GM13976 (cell line): Measurements from ENCODE around the gene CCDC192.
"Not testable (repeated sequence)": the region's sequence is repeated elsewhere in the genome, so short reads cannot be mapped to it uniquely, and the experiment has no call there.

Experiments used
- DNase-seq: peaks from one replicate; pipeline ENCODE4 v3.0.0; 2012; ENCODE audit warnings: low spot score
- in situ Hi-C: fragments of 300-500 bp; cut with MboI; formaldehyde crosslinking; loops from one replicate; pipeline ENCODE4 v1.12.0; 2022; ENCODE audit warnings: low sequenced_read_pairs, mixed read lengths, inconsistent platforms; ENCODE audit not compliant: unreplicated experiment
- TF ChIP-seq, protein P1 (sequence below): IDR thresholded peaks from 2 replicates; pipeline ENCODE4 v1.5.1; 2012; ENCODE audit warnings: borderline replicate concordance, mild to moderate bottlenecking; ENCODE audit not compliant: insufficient read depth; ENCODE audit errors: extremely low read depth, missing control alignments, control extremely low read depth

CCDC192 gene

GRCh38 chr5:127777957-127778356 is 74.8 kb downstream of the CCDC192 start:
- in situ Hi-C loops: no loop called here
- no peak for DNase-seq
- TF ChIP-seq, protein P1, sequence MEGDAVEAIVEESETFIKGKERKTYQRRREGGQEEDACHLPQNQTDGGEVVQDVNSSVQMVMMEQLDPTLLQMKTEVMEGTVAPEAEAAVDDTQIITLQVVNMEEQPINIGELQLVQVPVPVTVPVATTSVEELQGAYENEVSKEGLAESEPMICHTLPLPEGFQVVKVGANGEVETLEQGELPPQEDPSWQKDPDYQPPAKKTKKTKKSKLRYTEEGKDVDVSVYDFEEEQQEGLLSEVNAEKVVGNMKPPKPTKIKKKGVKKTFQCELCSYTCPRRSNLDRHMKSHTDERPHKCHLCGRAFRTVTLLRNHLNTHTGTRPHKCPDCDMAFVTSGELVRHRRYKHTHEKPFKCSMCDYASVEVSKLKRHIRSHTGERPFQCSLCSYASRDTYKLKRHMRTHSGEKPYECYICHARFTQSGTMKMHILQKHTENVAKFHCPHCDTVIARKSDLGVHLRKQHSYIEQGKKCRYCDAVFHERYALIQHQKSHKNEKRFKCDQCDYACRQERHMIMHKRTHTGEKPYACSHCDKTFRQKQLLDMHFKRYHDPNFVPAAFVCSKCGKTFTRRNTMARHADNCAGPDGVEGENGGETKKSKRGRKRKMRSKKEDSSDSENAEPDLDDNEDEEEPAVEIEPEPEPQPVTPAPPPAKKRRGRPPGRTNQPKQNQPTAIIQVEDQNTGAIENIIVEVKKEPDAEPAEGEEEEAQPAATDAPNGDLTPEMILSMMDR: no peak

DNA sequence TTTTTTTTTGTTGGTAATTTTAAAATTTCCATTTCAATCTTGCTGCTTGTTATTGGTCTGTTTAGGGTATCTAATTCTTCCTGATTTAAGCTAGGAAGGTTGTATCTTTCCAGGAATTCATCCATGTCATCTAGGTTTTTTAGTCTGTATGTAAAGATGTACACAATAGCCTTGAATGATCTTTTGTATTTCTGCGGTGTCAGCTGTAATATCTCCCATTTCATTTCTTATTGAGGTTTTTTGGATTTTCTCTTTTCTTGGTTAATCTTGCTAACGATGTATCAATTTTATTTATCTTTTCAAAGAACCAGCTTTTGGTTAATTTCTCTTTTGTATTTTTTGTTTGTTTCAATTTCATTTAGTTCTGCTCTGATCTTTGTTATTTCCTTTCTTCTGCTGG is 79.3 kb downstream of the CCDC192 start:
- in situ Hi-C loops, DNase-seq: not testable (repeated sequence)

DNA sequence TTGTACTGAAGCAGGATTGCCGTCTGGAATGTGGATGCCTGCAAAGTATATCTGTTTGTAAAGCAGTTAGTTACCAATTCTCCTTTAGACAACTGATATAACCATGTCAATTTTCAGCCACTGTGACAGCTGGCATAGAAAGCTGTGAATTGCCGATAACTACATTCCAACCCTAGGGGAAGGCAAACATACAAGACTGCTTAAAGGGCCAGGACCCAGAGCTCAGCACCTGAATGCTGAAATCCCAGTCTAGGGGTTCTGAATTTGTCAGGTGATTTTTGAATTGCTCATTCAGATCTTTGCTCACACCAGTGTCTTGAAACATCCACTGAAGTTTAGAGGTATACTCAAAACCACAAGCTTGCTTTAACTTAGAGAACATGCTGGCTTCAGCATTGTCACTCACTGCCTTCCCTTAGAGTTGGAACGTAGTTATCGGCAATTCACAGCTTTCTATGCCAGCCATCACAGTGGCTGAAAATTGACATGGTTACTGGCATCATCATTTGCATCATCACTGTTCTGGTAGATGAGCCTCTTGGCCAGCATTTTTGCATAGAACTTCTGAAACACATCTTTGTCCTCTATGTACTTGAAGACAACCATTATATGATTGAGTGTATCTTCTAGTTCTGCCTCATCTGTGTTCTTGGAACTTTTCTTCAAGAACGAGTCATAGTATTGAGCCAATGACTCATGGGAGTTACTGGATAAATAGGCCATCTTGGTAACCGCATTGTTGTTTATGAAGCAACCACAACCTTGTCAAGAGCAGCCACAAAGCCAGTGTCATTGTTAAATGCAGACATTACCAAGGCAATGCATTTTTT is 82.1 kb downstream of the CCDC192 start:
- TF ChIP-seq, protein P1: no peak
- in situ Hi-C loops: no loop called here
- no peak for DNase-seq

DNA sequence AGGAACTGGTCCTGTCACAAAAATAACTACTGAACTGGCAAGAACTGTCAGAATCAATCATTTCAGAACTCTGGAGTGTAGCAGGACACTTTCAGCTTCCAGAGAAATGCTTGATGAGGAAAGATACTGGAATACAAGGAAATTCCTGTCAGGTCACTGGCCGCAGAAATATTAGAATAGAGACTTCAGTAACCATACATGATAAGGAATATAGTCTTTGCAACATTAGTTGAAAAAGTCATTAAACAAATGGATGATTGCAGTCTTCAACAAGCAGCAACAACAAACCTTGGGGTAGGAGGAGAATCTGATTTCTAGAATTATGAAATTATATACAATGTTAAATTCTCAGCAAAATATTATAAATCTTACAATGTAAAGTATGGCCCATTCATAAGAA is 88.2 kb downstream of the CCDC192 start:
- TF ChIP-seq, protein P1: no peak
- DNase-seq: no peak
- in situ Hi-C loops: no loop called here

DNA sequence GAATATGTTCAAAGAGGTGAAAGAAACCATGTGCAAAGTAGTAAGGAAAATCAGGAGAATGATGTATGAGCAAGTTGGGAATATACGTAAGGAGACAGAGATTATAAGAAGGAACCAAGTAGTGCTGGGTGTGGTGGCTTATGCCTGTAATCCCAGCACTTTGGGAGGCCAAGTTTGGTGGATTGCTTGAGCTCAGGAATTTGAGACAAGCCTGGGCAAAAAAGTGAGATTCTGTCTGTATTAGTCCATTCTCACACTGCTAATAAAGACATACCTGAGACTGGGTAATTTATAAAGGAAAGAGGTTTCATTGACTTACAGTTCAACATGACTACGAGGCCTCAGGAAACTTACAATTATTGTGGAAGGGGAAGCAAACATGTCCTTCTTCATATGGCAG is 88.7 kb downstream of the CCDC192 start:
- DNase-seq, in situ Hi-C loops: not testable (repeated sequence)

DNA sequence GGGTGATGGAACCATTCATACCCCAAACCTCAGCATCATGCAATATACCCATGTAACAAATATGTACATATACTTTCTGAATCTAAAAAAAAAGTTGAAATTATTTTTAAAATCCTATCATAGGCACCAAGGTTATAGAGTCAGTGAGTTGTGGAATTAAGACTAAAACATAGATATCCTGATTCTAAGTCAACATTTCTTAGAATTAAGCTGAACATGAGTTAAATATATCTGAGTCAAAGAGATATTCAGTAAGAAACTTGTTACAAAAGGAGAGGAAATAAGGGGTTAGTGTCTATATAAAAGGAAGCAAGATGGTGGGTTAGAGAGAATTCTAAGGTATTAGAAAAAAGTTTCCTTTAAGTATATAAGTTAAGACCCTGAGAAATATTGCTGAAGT is 89.9 kb downstream of the CCDC192 start:
- DNase-seq: no peak
- in situ Hi-C loops: no loop called here
- TF ChIP-seq, protein P1: no peak

DNA sequence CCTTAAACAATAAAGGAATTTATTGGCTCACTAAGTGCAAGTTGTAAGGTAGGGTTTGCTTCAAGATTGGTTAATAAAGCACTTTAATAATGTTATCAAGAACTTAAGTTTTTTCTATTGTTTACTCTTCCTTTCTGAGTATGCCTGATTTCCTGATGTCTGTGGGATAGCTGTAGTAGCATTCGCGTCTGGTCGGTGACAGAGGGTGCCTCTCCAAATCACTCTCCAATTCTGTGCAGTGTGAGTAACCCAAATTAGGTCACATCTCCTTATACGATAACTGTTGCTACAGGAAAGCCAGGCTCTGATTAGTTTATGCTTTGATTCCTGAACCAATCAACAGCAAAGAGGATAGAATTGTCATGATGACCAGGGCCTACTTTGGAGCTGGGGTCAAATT is 90.7 kb downstream of the CCDC192 start:
- TF ChIP-seq, protein P1: no peak
- no peak for DNase-seq
- in situ Hi-C loops: no loop called here

DNA sequence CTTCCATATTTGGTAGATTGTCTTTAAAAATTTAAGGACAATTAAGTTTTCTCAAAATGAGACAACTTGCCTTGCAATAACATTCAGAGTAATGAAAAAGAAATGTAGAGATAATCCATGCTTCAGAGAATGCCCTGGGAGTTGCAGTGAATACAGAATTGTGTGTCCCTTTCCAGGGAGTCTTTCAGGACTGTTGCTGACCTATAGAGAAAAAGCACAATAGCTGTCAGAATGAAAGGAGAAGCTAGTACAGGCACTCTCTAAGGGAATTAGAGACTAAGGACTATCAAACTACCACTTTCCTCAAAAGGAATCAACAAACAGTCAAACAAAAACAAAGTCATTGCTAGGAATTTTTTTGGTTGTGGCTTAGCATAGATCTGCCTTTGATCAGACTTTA is 93.0 kb downstream of the CCDC192 start:
- no peak for DNase-seq
- in situ Hi-C loops: no loop called here
- TF ChIP-seq, protein P1: no peak
